Esophagus muscularis mucosa (tissue), 3 donors: Measurements from ENCODE around the gene RNF213.

ENCODE experiments used
- CTCF ChIP-seq, 3 experiments: fragments of 200-600 bp in 2 of 3; fragments of 450-650 bp in 1 of 3; sonication (generic) in 2 of 3; IDR thresholded peaks; one replicate each; pipeline ENCODE4 v1.5.1; 2017 to 2019; ENCODE audit warnings: antibody characterized with exemption in 3 of 3, mild to moderate bottlenecking in 2 of 3, moderate library complexity in 1 of 3
- EP300 ChIP-seq: sonication (generic); formaldehyde crosslinking; IDR thresholded peaks from one replicate; pipeline ENCODE4 v1.6.1; 2017; ENCODE audit warnings: antibody characterized with exemption

GRCh38 chr17:80248894-80249710 is 11.6 kb upstream of the RNF213 start:
- TF ChIP-seq CTCF (IDR thresholded peaks at IDR 0.05) (no peak), EP300 (no peak)
